ENCODE results near the gene TRIM33.
"Not testable (repeated sequence)": the region's sequence is repeated elsewhere in the genome, so short reads cannot be mapped to it uniquely, and the experiment has no call there.

Gene TRIM33

GRCh38 chr1:114436799-114437198 is 74.2 kb downstream of the TRIM33 start:
- H3K9me3 ChIP-seq (ENCODE audit: control extremely low read depth in 1 of 5, control insufficient read depth in 4 of 5, insufficient read depth in 2 of 5, low read depth in 1 of 5, low read length in 4 of 5) = peaks cover 0 to 7% (median 0%) of the 10 kb centered on the region in 5 experiments
- no peak overlapping the region for H3K27ac ChIP-seq (ENCODE audit: insufficient read depth in 1 of 2, low read depth in 1 of 2, low read length in 2 of 2, poor library complexity in 1 of 2, severe bottlenecking in 2 of 2)
- H3K27me3 ChIP-seq (replicated peaks in 2 of 5; ENCODE audit: control insufficient read depth in 4 of 5, insufficient read depth in 5 of 5, low read length in 4 of 5) = no peaks in the 10 kb centered on the region
- ChIA-PET POLR2A (interaction anchor here (0.7 kb wide), 1 partner anchor 259 kb away, joined by 3 read pairs; no protein-coding TSS in a partner anchor), CTCF (no interaction called here)
- no peaks in the 10 kb centered on the region for H3K4me1 ChIP-seq (ENCODE audit: control extremely low read depth in 1 of 4, control insufficient read depth in 4 of 4, insufficient read depth in 4 of 4, low read length in 3 of 4)
- no CpG with 5 or more reads among the region's 3 CpGs for WGBS (ENCODE audit: insufficient coverage)
- DNase-seq = no peak
- H3K4me3 ChIP-seq (ENCODE audit: control insufficient read depth in 1 of 7, extremely low read depth in 1 of 7, insufficient read depth in 4 of 7, low read depth in 2 of 7, low read length in 6 of 7) = no peak overlapping the region
- H3K36me3 ChIP-seq (ENCODE audit: control insufficient read depth in 4 of 4, insufficient read depth in 4 of 4, low read length in 3 of 4) = peaks cover 9 to 22% (median 14%) of the 10 kb centered on the region in 4 experiments

- Histone ChIP-seq H3K4me3 (ENCODE audit: control insufficient read depth in 1 of 7, extremely low read depth in 1 of 7, insufficient read depth in 4 of 7, low read depth in 2 of 7, low read length in 6 of 7) (no peak overlapping the region), H3K27ac (ENCODE audit: insufficient read depth in 1 of 2, low read depth in 1 of 2, low read length in 2 of 2, poor library complexity in 1 of 2, severe bottlenecking in 2 of 2) (no peak overlapping the region), H3K4me1 (ENCODE audit: control extremely low read depth in 1 of 4, control insufficient read depth in 4 of 4, insufficient read depth in 4 of 4, low read length in 3 of 4) (peaks cover 0 to 2% (median 0%) of the 10 kb centered on the region in 4 experiments), H3K27me3 (replicated peaks in 2 of 5; ENCODE audit: control insufficient read depth in 4 of 5, insufficient read depth in 5 of 5, low read length in 4 of 5) (no peaks in the 10 kb centered on the region), H3K9me3 (ENCODE audit: control extremely low read depth in 1 of 5, control insufficient read depth in 4 of 5, insufficient read depth in 2 of 5, low read depth in 1 of 5, low read length in 4 of 5) (no peaks in the 10 kb centered on the region), H3K36me3 (ENCODE audit: control insufficient read depth in 4 of 4, insufficient read depth in 4 of 4, low read length in 3 of 4) (peaks cover 4 to 16% (median 10%) of the 10 kb centered on the region in 4 experiments)
- WGBS (ENCODE audit: insufficient coverage) = no CpG with 5 or more reads among the region's 1 CpG
- POLR2A ChIA-PET = interaction anchor here (0.6 kb wide), 1 partner anchor 303 kb away, joined by 3 read pairs; no protein-coding TSS in a partner anchor
- CTCF ChIA-PET = interaction anchor here (1.1 to 1.2 kb wide), 2 partner anchors 90 to 133 kb away, joined by 3 to 4 read pairs; no protein-coding TSS in a partner anchor
- no peak for DNase-seq
These were observed 75.8 kb downstream of the TRIM33 start for GRCh38 chr1:114435088-114435715.

- H3K36me3 ChIP-seq (ENCODE audit: control insufficient read depth in 4 of 4, insufficient read depth in 4 of 4, low read length in 3 of 4) = peaks cover 10 to 24% (median 17%) of the 10 kb centered on the region in 4 experiments
- no peak overlapping the region for H3K4me3 ChIP-seq (ENCODE audit: control insufficient read depth in 1 of 7, extremely low read depth in 1 of 7, insufficient read depth in 4 of 7, low read depth in 2 of 7, low read length in 6 of 7)
- ChIA-PET CTCF (interaction anchor here (0.9 to 1.1 kb wide), 3 partner anchors 8 to 452 kb away, joined by 3 read pairs; partner anchors contain the start of gene OLFML3), POLR2A (no interaction called here)
- H3K27me3 ChIP-seq (replicated peaks in 2 of 5; ENCODE audit: control insufficient read depth in 4 of 5, insufficient read depth in 5 of 5, low read length in 4 of 5) = no peaks in the 10 kb centered on the region
- H3K9me3 ChIP-seq (ENCODE audit: control extremely low read depth in 1 of 5, control insufficient read depth in 4 of 5, insufficient read depth in 2 of 5, low read depth in 1 of 5, low read length in 4 of 5) = no peaks in the 10 kb centered on the region
- peak overlapping the region in 1 of 2 experiments; percentile 0 for H3K27ac ChIP-seq (ENCODE audit: insufficient read depth in 1 of 2, low read depth in 1 of 2, low read length in 2 of 2, poor library complexity in 1 of 2, severe bottlenecking in 2 of 2)
- peaks cover 0 to 2% (median 0%) of the 10 kb centered on the region in 4 experiments for H3K4me1 ChIP-seq (ENCODE audit: control extremely low read depth in 1 of 4, control insufficient read depth in 4 of 4, insufficient read depth in 4 of 4, low read length in 3 of 4)
- no peak for DNase-seq
- WGBS (ENCODE audit: insufficient coverage) = no CpG with 5 or more reads among the region's 1 CpG
These were observed 80.0 kb downstream of the TRIM33 start for GRCh38 chr1:114431026-114431425.

GRCh38 chr1:114428083-114428754 is 82.8 kb downstream of the TRIM33 start:
- H3K4me1 ChIP-seq (ENCODE audit: control extremely low read depth in 1 of 4, control insufficient read depth in 4 of 4, insufficient read depth in 4 of 4, low read length in 3 of 4) = peaks cover 0 to 2% (median 0%) of the 10 kb centered on the region in 4 experiments
- no peak overlapping the region for H3K4me3 ChIP-seq (ENCODE audit: control insufficient read depth in 1 of 7, extremely low read depth in 1 of 7, insufficient read depth in 4 of 7, low read depth in 2 of 7, low read length in 6 of 7)
- DNase-seq = peak; percentile 22 to 60 (median 53)
- H3K9me3 ChIP-seq (ENCODE audit: control extremely low read depth in 1 of 5, control insufficient read depth in 4 of 5, insufficient read depth in 2 of 5, low read depth in 1 of 5, low read length in 4 of 5) = no peaks in the 10 kb centered on the region
- no peaks in the 10 kb centered on the region for H3K27me3 ChIP-seq (replicated peaks in 2 of 5; ENCODE audit: control insufficient read depth in 4 of 5, insufficient read depth in 5 of 5, low read length in 4 of 5)
- ChIA-PET CTCF (interaction anchor here (0.7 to 2.0 kb wide), 16 partner anchors 10 to 450 kb away, joined by 3 to 16 read pairs (median 3); partner anchors contain the start of gene TRIM33), POLR2A (no interaction called here)
- peaks cover 10 to 48% (median 34%) of the 10 kb centered on the region in 4 experiments for H3K36me3 ChIP-seq (ENCODE audit: control insufficient read depth in 4 of 4, insufficient read depth in 4 of 4, low read length in 3 of 4)
- WGBS (ENCODE audit: insufficient coverage) = no CpG with 5 or more reads among the region's 1 CpG
- no peak overlapping the region for H3K27ac ChIP-seq (ENCODE audit: insufficient read depth in 1 of 2, low read depth in 1 of 2, low read length in 2 of 2, poor library complexity in 1 of 2, severe bottlenecking in 2 of 2)

- H3K4me1 ChIP-seq (ENCODE audit: control extremely low read depth in 1 of 4, control insufficient read depth in 4 of 4, insufficient read depth in 4 of 4, low read length in 3 of 4) = peaks cover 0 to 2% (median 0%) of the 10 kb centered on the region in 4 experiments
- H3K36me3 ChIP-seq (ENCODE audit: control insufficient read depth in 4 of 4, insufficient read depth in 4 of 4, low read length in 3 of 4) = peaks cover 10 to 49% (median 33%) of the 10 kb centered on the region in 4 experiments
- no peaks in the 10 kb centered on the region for H3K9me3 ChIP-seq (ENCODE audit: control extremely low read depth in 1 of 5, control insufficient read depth in 4 of 5, insufficient read depth in 2 of 5, low read depth in 1 of 5, low read length in 4 of 5)
- ChIA-PET CTCF (interaction anchor here (0.7 to 2.0 kb wide), 15 partner anchors 10 to 449 kb away, joined by 3 to 16 read pairs (median 3); partner anchors contain the start of gene TRIM33), POLR2A (no interaction called here)
- no peak for DNase-seq
- no peak overlapping the region for H3K27ac ChIP-seq (ENCODE audit: insufficient read depth in 1 of 2, low read depth in 1 of 2, low read length in 2 of 2, poor library complexity in 1 of 2, severe bottlenecking in 2 of 2)
- 100% methylated on average over 2 of the region's 3 CpGs for WGBS (ENCODE audit: insufficient coverage)
- H3K27me3 ChIP-seq (replicated peaks in 2 of 5; ENCODE audit: control insufficient read depth in 4 of 5, insufficient read depth in 5 of 5, low read length in 4 of 5) = no peaks in the 10 kb centered on the region
- H3K4me3 ChIP-seq (ENCODE audit: control insufficient read depth in 1 of 7, extremely low read depth in 1 of 7, insufficient read depth in 4 of 7, low read depth in 2 of 7, low read length in 6 of 7) = no peak overlapping the region
These were observed 83.4 kb downstream of the TRIM33 start for GRCh38 chr1:114427612-114428011.

GRCh38 chr1:114423455-114423854 is 87.5 kb downstream of the TRIM33 start:
- 95% methylated on average over 6 of the region's 7 CpGs for WGBS (ENCODE audit: insufficient coverage)
- Histone ChIP-seq H3K27me3 (replicated peaks in 2 of 5; ENCODE audit: control insufficient read depth in 4 of 5, insufficient read depth in 5 of 5, low read length in 4 of 5) (no peaks in the 10 kb centered on the region), H3K9me3 (ENCODE audit: control extremely low read depth in 1 of 5, control insufficient read depth in 4 of 5, insufficient read depth in 2 of 5, low read depth in 1 of 5, low read length in 4 of 5) (peaks cover 0 to 7% (median 2%) of the 10 kb centered on the region in 5 experiments), H3K27ac (ENCODE audit: insufficient read depth in 1 of 2, low read depth in 1 of 2, low read length in 2 of 2, poor library complexity in 1 of 2, severe bottlenecking in 2 of 2) (no peak overlapping the region), H3K36me3 (ENCODE audit: control insufficient read depth in 4 of 4, insufficient read depth in 4 of 4, low read length in 3 of 4) (peaks cover 14 to 79% (median 58%) of the 10 kb centered on the region in 4 experiments), H3K4me1 (ENCODE audit: control extremely low read depth in 1 of 4, control insufficient read depth in 4 of 4, insufficient read depth in 4 of 4, low read length in 3 of 4) (no peaks in the 10 kb centered on the region), H3K4me3 (ENCODE audit: control insufficient read depth in 1 of 7, extremely low read depth in 1 of 7, insufficient read depth in 4 of 7, low read depth in 2 of 7, low read length in 6 of 7) (no peak overlapping the region)
- ChIA-PET POLR2A (no interaction called here), CTCF (interaction anchor here (0.6 to 1.8 kb wide), 2 partner anchors 44 to 76 kb away, joined by 3 to 5 read pairs; no protein-coding TSS in a partner anchor)
- no peak for DNase-seq

GRCh38 chr1:114418948-114419347 is 92.1 kb downstream of the TRIM33 start:
- H3K4me1 ChIP-seq (ENCODE audit: control extremely low read depth in 1 of 4, control insufficient read depth in 4 of 4, insufficient read depth in 4 of 4, low read length in 3 of 4); POLR2A ChIA-PET; H3K9me3 ChIP-seq (ENCODE audit: control extremely low read depth in 1 of 5, control insufficient read depth in 4 of 5, insufficient read depth in 2 of 5, low read depth in 1 of 5, low read length in 4 of 5); DNase-seq; CTCF ChIA-PET; H3K27ac ChIP-seq (ENCODE audit: insufficient read depth in 1 of 2, low read depth in 1 of 2, low read length in 2 of 2, poor library complexity in 1 of 2, severe bottlenecking in 2 of 2); H3K27me3 ChIP-seq (replicated peaks in 2 of 5; ENCODE audit: control insufficient read depth in 4 of 5, insufficient read depth in 5 of 5, low read length in 4 of 5); H3K4me3 ChIP-seq (ENCODE audit: control insufficient read depth in 1 of 7, extremely low read depth in 1 of 7, insufficient read depth in 4 of 7, low read depth in 2 of 7, low read length in 6 of 7): not testable (repeated sequence)
- H3K36me3 ChIP-seq (ENCODE audit: control insufficient read depth in 4 of 4, insufficient read depth in 4 of 4, low read length in 3 of 4) = peaks cover 27 to 70% (median 51%) of the 10 kb centered on the region in 4 experiments
- no CpG with 5 or more reads among the region's 7 CpGs for WGBS (ENCODE audit: insufficient coverage)

Data from common myeloid progenitor, CD34-positive (primary cell).